Activated naive CD4-positive, alpha-beta T cell treated with anti-CD3 and anti-CD28 coated beads, Interleukin-2, amount 50 U/mL, for 72 hours (primary cell): ENCODE measurements around the gene FZD10. TPM values are rescaled to one million over a fixed set of nuclear protein-coding genes. Genes with fewer than 3 reads are reported as not detected.
A peak's percentile ranks its signal among the peaks of the same experiment; 100 is the strongest.

Experiments
- ATAC-seq, 2 donors: fragments of 150-1000 bp; cut with Tn5 transposase; 2 replicates each; pipeline ENCODE4 v1.10.0; 2021; ENCODE audit warnings: mild to moderate bottlenecking in 2 of 2, moderate library complexity in 2 of 2
- DNase-seq, 2 donors: peaks; one replicate each; pipeline ENCODE4 v3.0.0; 2021 to 2022; ENCODE audit warnings: low spot score in 2 of 2
- H3K27ac Mint-ChIP-seq, 2 donors: one replicate each; pipeline ENCODE4 v1.8.0; 2022; ENCODE audit warnings: mild to moderate bottlenecking in 2 of 2, mixed read lengths in 2 of 2
- H3K36me3 Mint-ChIP-seq, 2 donors: one replicate each; pipeline ENCODE4 v1.8.0; 2022; ENCODE audit warnings: mixed read lengths in 2 of 2
- H3K9me3 Mint-ChIP-seq, 2 donors: one replicate each; pipeline ENCODE4 v1.8.0; 2022; ENCODE audit warnings: mixed read lengths in 2 of 2
- total RNA-seq, 2 donors: library from RNA; stranded (reverse); gene quantifications; one replicate each; pipeline ENCODE4 v1.2.3, GENCODE V29; 2022

The FZD10 gene
- total RNA-seq, 2 donors from 2014 or later, result not detected

DNA sequence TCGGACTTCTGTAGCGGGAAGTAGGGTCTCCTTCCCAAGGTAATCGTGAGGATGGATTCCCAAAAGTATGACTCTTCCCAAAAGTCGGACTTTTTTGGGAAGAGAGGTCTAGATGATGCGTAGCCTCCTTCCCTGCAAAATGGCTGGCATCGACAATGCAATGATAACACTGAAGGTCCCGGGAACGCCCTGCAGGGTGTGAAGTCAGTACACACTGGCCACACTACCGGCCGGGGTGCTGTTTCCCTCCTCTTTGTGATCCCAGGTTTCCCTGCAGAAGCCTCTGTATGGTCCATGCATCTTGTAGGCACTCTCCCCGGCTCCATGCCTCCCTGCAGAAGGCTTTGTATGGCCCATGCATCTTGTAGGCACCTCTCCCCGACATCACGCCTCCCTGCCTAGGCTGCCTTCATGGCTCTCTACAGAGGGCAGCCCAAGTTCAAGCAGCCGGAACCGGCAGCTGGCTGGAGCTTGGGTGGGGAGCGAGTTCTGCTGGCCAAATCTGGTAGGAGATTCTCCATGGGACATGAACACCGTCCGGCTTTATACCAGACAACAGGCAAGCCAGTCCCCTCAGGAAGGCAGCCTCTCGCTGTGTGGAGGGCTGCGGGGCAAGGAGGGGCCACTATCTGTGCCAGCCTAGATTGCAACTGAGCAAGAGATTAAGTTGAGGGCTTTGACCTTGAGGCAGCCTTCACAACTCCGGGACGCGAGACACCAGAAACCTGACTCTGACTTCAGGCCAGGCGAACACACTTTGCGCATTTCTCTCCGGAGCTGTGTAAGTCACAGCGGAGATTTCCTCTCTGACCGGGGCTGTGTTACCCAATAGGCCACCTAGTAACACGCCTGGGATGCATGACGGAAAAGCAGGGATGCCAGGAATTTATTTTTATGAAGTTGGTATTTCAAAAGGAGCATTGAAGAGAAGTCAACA, 23.5 kb downstream of the FZD10 start:
- DNase-seq, result no peak
- peaks cover 4 to 13% of the 10 kb centered on the region in 2 donors for H3K9me3 Mint-ChIP-seq
- no peak for ATAC-seq
- peaks cover 0 to 10% of the 10 kb centered on the region in 2 donors for H3K36me3 Mint-ChIP-seq
- H3K27ac Mint-ChIP-seq, result no peak overlapping the region

DNA sequence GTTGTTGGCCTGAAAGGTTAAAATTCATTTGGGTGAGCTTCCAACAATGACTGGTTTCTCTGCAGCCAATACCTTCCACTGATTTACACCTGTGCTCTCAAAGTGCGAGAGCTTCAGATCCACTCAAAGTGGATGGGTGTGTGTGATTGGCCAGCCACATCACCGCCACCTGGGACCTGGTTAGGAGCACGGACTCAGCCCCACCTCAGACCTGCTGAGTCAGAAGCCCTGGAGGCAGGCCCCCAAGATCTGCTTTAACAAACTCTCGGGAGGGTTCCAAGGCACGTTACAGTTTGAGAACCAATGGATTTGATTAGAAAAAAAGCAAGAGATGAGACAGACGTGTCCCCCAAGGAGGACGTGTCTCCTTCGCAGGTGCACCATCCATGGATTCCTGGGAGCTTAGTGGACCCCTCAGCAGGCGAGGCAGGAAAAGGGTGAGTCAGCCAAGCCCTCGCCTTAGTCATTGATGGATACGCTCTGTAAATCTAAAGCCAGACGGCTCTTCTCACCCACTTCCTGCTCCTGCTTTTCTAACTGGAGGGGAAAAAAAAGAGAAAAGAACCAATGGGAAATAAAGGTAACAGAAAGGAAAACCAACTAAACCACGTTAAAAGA, 24.5 kb downstream of the FZD10 start:
- Mint-ChIP-seq H3K9me3 (peaks cover 0 to 10% of the 10 kb centered on the region in 2 donors), H3K27ac (peak overlapping the region in 1 of 2 donors; percentile 55), H3K36me3 (peaks cover 0 to 10% of the 10 kb centered on the region in 2 donors)
- no peak for DNase-seq
- no peak for ATAC-seq

DNA sequence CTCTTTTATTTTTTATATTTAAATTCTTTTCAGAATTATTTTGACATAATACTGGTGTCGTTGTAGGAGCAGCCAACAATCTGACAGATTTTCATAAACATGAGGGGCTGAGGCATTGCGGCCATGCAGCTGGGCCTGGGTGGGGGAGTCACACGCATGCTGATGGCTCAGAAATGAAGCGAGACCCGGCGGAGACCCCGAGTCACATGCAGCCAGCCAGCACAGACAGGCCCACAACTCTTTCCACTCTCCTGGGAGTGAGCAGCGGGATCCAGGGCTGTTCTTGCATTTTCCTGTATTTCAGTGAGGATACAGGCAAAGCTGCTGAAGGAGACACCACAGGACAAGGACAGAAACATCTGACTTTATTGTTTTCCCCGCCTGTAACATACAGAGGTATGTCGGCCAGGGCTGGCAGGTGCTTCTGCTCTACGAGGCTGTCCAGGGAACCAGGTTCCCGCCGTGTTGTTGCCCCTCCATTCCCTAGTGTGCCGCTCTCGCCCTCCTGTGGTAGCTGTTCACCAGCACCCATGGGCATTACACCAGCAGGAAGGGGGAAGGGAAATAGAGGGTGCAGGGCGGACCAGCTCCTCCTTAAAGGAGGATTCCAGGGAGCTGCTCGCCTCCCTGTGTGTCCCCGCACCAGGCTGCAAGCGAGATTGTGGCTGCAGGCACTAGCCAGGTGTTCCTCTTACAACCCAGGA, 30.5 kb downstream of the FZD10 start:
- DNase-seq, result no peak
- ATAC-seq, result no peak
- H3K27ac Mint-ChIP-seq, result no peak overlapping the region
- no peaks in the 10 kb centered on the region for H3K9me3 Mint-ChIP-seq
- no peaks in the 10 kb centered on the region for H3K36me3 Mint-ChIP-seq

DNA sequence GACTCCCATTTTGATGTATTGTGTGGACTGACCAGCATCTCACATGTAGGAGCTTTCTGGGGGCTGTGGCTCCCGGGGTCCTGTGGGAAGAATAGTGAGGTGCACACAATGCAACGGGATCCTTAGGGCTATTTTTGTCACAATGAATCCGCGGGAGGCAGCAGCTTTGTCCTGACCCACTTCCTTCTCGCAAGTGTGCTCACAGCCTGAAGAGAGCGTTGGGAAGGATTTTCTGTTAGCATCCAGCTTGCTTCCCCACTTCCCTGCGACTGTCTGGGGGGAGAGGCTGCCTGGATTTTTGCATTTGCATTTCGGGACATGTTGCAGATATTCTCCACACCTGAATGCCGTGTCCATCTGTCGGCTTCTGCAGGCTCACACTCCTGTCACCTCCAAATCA, 31.9 kb downstream of the FZD10 start:
- ATAC-seq, result no peak
- no peaks in the 10 kb centered on the region for H3K36me3 Mint-ChIP-seq
- DNase-seq, result no peak
- H3K9me3 Mint-ChIP-seq, result no peaks in the 10 kb centered on the region
- no peak overlapping the region for H3K27ac Mint-ChIP-seq

DNA sequence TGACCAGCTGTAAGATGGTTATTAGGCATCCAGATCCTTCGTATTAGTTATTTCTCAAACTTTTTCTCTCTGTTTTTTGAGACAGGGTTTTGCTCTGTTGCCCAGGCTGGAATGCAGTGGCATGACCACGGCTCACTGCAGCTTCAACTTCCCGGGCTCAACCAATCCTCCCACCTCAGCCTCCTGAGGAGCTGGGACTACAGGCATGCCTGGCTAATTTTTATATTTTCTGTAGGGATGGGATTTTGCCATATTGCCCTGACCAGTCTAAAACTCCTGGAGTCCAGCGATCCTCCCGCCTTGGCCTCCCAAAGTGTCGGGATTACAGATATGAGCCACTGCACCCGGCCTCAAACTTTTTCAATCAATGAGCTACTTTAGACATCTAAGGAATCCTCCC, 33.1 kb downstream of the FZD10 start:
- H3K36me3 Mint-ChIP-seq, result peaks cover 0 to 3% of the 10 kb centered on the region in 2 donors
- ATAC-seq, result no peak
- DNase-seq, result no peak
- H3K9me3 Mint-ChIP-seq, result peaks cover 0 to 1% of the 10 kb centered on the region in 2 donors
- no peak overlapping the region for H3K27ac Mint-ChIP-seq

DNA sequence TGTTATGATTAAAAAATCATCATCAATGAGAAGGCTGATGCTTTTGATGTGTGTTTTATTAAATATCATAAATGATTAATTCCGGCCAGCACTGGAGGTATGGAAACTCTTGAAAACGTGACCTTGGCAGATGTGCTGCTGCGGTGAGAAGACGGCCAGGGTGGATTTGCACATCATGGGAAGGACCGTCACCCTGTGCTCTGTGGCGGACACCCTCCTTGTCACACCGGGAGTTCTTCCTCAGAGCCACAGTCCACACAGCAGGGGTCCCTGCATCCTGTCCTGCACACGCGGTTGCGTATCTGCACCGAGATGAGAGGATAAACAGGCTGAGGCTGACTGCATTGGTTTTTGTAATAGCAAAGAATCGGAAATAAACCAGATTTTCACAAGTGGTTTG, 33.5 kb downstream of the FZD10 start:
- Mint-ChIP-seq H3K36me3 (peaks cover 0 to 7% of the 10 kb centered on the region in 2 donors), H3K27ac (no peak overlapping the region), H3K9me3 (peaks cover 0 to 3% of the 10 kb centered on the region in 2 donors)
- no peak for ATAC-seq
- DNase-seq, result no peak

DNA sequence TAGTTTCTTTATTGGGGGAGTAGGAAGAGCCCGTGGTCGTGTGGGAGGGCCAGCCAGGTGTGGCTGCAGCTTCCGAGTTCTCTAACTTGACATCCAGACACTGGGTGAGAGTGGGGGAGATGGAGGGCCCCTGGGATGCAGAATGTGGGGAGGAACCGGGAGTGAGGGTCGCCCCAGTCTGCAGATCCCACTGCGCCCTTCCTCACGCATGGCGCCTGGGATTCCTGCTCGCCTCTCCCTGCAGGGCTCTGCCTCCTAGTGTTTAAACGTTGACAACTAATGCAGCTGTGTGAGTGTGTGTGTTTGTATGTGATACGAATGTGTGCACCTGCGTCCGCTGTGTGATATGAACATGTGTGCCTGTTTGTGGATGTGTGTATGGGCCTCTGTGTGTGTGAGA, 34.6 kb downstream of the FZD10 start:
- DNase-seq (no peak), ATAC-seq (no peak)
- H3K36me3 Mint-ChIP-seq, result peaks cover 0 to 9% of the 10 kb centered on the region in 2 donors
- H3K27ac Mint-ChIP-seq, result no peak overlapping the region
- peaks cover 0 to 3% of the 10 kb centered on the region in 2 donors for H3K9me3 Mint-ChIP-seq

DNA sequence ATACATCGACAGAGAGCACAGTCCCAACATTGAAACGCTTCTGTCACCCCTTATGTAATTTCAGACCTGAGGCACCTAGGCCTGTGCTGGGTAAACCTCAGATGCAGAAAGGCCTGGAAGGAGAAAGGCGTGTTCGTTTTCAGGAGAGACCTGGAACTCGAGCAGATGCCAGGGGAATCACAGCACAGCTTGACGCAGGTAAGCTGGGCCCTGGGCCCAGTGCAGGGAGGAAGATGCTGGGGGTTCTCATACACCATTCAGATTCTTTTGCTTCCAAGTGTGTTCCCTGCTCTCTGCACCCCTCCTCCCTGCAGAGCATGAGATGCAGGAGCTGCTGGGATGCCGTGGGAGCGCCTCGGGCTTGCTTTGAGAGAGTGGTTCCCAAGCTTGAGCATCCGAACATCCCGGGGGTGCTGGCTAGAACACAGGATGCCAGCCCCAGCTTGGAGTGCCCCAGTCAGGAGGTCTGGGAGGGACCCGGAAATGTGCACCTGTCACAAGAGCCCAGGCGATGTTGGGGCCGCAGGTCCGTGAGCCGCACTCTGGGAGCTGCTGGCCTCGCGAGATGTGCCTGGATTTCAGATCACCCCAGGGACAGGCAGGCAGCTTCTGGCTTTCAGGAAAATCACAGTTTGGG, 35.9 kb downstream of the FZD10 start:
- ATAC-seq (no peak), DNase-seq (no peak)
- Mint-ChIP-seq H3K36me3 (peaks cover 0 to 9% of the 10 kb centered on the region in 2 donors), H3K9me3 (peaks cover 0 to 3% of the 10 kb centered on the region in 2 donors), H3K27ac (no peak overlapping the region)

DNA sequence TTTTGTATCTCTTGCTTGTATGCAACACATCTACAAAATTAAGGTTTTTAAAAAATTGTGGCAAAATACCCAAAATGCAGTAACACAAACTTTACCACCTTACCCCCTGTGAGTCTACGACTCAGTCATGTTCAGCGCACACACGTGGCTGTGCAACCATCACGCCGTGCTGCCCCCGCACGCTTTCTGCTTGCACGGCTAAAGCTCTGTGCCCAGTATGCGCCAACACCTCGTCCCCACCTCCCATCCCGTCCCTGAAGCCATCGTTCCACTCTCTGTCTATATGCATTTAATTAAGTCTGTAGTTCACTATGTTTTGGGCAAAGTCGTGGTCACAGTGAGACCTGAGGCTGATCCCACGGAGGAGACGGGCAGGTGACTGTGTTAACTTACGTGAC, 36.4 kb downstream of the FZD10 start:
- Mint-ChIP-seq H3K36me3 (peaks cover 0 to 9% of the 10 kb centered on the region in 2 donors), H3K9me3 (peaks cover 0 to 3% of the 10 kb centered on the region in 2 donors), H3K27ac (no peak overlapping the region)
- ATAC-seq, result no peak
- DNase-seq, result no peak

DNA sequence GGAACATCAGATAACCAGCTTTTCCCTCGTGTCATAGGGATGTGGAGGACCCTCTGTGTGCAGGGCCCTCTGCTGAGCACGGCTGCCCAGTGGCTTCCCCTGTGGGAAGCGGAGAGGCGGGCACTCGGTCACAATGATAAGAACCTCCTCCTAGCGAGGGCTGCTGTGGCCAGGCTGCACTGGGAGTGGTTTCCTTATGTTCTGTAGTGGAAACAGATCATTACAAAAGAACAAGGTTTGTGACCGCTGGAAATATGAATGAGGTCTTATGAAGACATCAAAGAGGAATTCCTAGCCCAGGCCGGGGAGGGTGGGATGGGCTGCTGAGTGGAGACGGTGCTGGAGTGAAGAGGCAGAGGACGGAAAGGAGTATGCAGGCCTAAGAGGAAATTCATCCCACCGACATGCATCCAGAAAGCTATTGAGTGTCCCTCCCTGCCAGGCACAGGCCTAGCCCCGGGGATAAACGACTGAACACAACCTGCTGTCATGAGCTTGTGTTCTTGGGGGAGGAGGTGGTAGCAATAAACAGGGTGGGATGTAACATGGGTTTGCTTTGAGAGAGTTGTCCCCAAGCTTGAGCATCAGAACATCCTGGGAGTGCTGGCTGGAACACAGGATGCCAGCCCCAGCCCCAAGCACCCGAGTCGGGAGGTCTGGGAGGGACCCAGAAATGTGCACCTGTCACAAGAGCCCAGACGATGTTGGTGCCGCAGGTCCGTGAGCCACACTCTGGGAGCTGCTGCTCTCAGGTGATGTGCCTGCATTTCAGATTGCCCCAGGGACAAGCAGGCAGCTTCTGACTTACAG, 37.5 kb downstream of the FZD10 start:
- Mint-ChIP-seq H3K36me3 (peaks cover 0 to 9% of the 10 kb centered on the region in 2 donors), H3K27ac (no peak overlapping the region), H3K9me3 (peaks cover 0 to 3% of the 10 kb centered on the region in 2 donors)
- DNase-seq, result no peak
- ATAC-seq, result no peak

DNA sequence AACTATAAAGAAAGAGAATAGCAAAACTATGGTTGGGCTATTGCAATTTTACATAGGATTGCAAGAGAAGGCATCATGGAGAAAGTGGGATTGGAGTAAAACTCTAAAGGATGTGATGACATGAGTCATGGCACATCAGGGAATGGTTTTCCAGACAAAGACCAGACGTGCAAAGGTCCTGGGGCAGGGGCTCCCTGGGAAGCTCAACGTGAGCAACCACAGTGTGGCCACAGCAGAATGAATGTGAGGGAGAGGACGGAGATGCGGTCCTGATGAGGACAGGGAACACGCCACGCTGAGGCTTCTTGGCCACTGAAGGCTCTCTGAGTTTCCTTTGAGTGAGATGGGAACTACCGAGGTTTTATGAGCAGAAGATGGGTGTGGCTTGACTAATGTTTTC, 38.2 kb downstream of the FZD10 start:
- peaks cover 0 to 9% of the 10 kb centered on the region in 2 donors for H3K36me3 Mint-ChIP-seq
- DNase-seq (no peak), ATAC-seq (no peak)
- H3K27ac Mint-ChIP-seq, result no peak overlapping the region
- H3K9me3 Mint-ChIP-seq, result peaks cover 2 to 3% of the 10 kb centered on the region in 2 donors

DNA sequence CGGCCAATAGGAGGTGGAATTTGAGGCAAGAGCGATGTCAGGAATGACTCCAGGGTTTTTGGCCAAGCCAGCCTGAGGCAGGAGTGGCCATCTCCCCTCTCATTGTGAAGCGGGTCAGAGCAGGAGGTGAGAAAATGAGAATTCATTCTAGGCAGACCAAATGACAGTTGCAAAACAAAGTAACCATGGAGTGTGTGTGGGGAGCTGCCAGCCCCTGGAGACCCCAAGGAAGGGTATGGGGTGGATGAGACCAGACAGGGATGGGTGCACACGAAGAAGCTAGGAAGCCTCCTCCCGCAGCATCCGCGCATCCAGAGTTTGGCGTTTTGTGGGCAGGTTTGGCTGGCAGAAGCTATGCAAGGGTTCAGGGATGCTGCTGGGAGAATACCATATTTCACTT, 38.8 kb downstream of the FZD10 start:
- Mint-ChIP-seq H3K36me3 (peaks cover 0 to 9% of the 10 kb centered on the region in 2 donors), H3K9me3 (peaks cover 3 to 5% of the 10 kb centered on the region in 2 donors), H3K27ac (no peak overlapping the region)
- DNase-seq (no peak), ATAC-seq (no peak)

DNA sequence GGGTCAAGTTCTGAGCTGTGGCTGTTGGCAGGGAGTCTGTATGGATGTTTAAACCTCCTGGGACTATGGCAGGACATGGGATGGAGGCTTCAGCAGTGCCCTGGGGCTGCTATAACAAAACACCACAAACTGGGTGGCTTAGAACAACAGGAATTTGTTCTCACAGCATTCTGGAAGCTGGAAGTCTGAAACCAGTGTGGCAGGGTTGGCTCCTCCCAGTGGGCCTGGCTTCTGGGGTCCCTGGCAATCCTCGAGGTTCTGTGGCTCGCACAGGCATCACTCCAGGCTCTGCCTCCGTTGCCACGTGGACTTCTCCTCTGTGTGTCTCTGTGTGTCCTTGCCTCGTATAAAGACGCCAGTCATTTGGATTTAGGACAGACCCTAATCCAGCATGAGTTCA, 39.9 kb downstream of the FZD10 start:
- H3K36me3 Mint-ChIP-seq, result peaks cover under 1 to 9% of the 10 kb centered on the region in 2 donors
- no peak for DNase-seq
- H3K9me3 Mint-ChIP-seq, result peaks cover 3 to 15% of the 10 kb centered on the region in 2 donors
- ATAC-seq, result no peak
- no peak overlapping the region for H3K27ac Mint-ChIP-seq

DNA sequence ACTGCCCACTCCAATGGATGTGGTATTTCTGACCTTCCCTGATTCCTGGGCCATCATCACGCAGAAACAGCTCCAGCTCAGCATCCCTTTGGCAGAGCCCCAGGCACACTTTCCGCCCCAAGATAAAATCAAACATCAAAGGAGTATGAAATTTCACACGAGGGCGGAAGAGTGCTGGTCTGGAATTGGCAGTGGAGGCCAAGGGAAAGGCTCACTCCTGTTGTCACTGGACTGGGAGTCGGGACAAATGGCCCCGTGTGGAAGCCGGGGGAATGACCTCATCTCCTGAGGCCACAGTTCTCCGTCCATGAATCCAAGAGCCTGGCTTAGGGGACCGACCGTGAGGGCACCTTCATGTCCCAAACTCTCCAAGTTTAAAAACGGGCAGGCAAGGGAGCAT, 40.9 kb downstream of the FZD10 start:
- Mint-ChIP-seq H3K27ac (no peak overlapping the region), H3K36me3 (peaks cover 9 to 10% of the 10 kb centered on the region in 2 donors), H3K9me3 (peaks cover 6 to 21% of the 10 kb centered on the region in 2 donors)
- DNase-seq (no peak), ATAC-seq (no peak)

DNA sequence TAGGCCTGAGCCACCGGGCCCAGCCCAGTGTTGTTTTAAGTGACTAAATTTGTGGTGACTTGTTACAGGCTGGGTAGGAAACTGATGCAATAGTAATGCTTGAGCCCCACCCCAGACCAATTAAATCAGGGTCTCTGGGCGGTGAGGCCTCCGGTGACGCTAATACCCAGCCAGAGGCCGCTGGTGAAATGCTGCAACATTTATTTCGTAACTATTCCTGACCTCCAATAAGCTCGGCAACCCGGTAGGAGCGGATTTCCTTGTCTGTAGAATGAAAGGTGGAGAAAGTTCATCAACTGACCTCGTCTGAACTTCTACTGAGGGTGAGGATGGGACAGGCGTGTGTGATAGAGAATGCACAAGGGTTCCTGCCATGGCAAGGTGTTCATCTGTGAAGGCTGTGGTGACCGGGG, 42.3 kb downstream of the FZD10 start:
- no peak for DNase-seq
- no peak for ATAC-seq
- H3K27ac Mint-ChIP-seq, result no peak overlapping the region
- peaks cover 10 to 25% of the 10 kb centered on the region in 2 donors for H3K9me3 Mint-ChIP-seq
- H3K36me3 Mint-ChIP-seq, result peaks cover 9 to 10% of the 10 kb centered on the region in 2 donors

DNA sequence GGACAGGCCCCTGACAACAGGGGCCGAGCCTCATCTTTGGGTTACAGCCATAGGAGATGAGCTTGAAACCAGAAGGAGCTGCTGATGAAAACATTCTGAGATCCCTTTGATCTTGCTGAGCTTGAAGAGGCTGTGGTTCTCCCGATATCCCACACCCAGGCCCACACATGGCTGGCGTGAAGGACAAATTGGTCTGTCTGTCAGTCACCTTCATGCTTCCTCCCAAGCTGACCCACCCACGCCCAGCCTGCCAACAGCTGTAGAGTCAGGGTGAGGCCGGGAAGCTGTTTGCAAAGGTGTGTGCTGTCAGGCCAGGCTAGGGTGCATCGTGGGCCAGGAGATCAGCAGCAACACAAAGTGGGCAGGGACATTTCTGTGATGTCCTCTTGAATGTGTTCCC, 43.2 kb downstream of the FZD10 start:
- H3K9me3 Mint-ChIP-seq, result peaks cover 8 to 28% of the 10 kb centered on the region in 2 donors
- H3K36me3 Mint-ChIP-seq, result peaks cover 5 to 10% of the 10 kb centered on the region in 2 donors
- H3K27ac Mint-ChIP-seq, result peak overlapping the region in 1 of 2 donors; percentile 44
- ATAC-seq (no peak), DNase-seq (no peak)
